HG02981 (cell line): ENCODE data around the gene ADGRG3.

Source experiments
- ATAC-seq: cut with Tn5 transposase; IDR thresholded peaks from one replicate; pipeline ENCODE4 v1.9.1; 2021; ENCODE audit warnings: mild to moderate bottlenecking, moderate library complexity; ENCODE audit not compliant: unreplicated experiment

Gene ADGRG3

GRCh38 chr16:57734925-57735754 is 67.0 kb downstream of the ADGRG3 start:
- peak; percentile 85 for ATAC-seq

GRCh38 chr16:57735755-57736418 is 67.8 kb downstream of the ADGRG3 start, which contains the start of gene KATNB1:
KATNB1 (plus strand) TSS chr16:57735770; CDS start chr16:57737244, 1,474 bp downstream.
- ATAC-seq, result no peak

GRCh38 chr16:57736419-57737351 is 68.6 kb downstream of the ADGRG3 start:
- ATAC-seq, result no peak

GRCh38 chr16:57738844-57739243 is 70.7 kb downstream of the ADGRG3 start:
- no peak for ATAC-seq
